SIG-M5 (cell line): ENCODE results near the gene RBBP7.
"Not testable (repeated sequence)": the region's sequence is repeated elsewhere in the genome, so short reads cannot be mapped to it uniquely, and the experiment has no call there.

Experiments
- DNase-seq: peaks from one replicate; lab custom pipeline; 2025; lab: John Stamatoyannopoulos, UW

RBBP7 gene

DNA sequence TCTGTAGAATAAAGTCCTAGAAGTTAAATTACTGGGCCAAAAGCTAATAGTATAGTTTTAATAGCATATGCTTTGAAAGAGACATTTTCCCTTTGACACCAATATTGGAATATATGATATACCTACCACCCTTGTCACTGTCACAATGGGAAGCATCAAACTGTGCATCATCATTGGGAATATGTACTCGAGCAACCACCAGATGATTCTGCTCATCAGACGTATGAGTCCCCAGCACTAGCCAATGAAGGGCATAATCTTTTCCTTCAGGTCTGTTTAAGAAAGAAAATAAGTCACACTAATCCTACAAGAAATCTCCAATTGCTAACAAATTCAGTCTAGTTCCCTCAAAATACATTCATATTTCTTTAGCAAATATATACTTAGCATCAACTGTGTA is 7.3 kb downstream of the RBBP7 start:
- DNase-seq, result no peak

DNA sequence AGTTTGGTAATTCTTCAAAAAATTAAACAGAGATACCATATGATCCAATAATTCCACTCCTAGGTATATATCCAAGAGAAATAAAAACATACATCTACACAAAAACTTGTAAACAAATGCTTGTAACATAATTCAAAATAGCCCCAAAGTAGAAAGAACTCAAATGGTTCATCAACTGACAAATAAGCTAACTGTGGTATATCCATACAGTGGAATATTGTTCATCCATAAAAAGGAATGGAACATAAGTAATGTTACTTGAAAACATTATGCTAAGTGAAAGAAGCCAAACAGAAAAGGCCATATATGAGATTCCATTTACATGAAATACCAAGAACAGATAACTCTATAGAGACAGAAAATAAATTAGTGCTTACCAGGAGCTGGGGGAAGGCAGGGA is 13.4 kb downstream of the RBBP7 start:
- no peak for DNase-seq

- not testable (repeated sequence) for DNase-seq
Observed at GRCh38 chrX:16856076-16856404, 14.1 kb downstream of the RBBP7 start.

DNA sequence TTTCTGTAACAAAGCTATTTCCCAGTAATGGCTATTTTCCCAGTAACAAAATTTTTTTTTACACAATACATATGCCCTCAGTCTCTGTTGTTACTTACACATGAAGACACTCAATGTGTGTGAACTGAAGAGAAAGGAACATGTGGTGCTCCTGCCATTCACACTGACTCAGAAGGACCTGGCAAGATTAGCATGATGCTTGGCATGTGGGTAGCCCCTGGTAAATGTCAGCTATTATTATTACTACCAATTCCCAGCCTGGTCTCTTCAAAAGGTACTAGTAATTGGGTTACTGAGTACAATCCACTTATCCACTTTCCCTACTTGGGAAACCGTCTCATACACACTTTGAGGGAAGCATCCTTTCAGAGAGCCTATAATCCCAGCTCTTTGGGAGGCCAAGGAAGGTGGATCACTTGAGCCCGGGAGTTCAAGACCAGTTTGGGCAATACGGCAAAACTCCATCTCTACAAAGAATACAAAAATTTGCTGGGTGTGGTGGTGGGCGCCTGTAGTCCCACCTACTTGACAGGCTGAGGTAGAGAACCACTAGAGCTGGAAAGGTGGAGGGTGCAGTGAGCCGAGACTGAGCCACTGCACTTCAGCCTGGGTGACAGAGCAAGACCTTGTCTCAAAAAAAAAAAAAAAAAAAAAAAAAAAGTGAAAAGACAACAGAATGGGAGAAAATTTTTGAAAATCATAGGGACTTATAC is 14.6 kb downstream of the RBBP7 start:
- no peak for DNase-seq

- DNase-seq, result no peak
Observed at GRCh38 chrX:16853537-16853936, 16.6 kb downstream of the RBBP7 start.

GRCh38 chrX:16852617-16853179 is 17.5 kb downstream of the RBBP7 start:
- DNase-seq, result no peak

GRCh38 chrX:16851827-16852226 is 18.3 kb downstream of the RBBP7 start:
- DNase-seq, result no peak

- no peak for DNase-seq
Observed at GRCh38 chrX:16851421-16851820, 18.7 kb downstream of the RBBP7 start.

DNA sequence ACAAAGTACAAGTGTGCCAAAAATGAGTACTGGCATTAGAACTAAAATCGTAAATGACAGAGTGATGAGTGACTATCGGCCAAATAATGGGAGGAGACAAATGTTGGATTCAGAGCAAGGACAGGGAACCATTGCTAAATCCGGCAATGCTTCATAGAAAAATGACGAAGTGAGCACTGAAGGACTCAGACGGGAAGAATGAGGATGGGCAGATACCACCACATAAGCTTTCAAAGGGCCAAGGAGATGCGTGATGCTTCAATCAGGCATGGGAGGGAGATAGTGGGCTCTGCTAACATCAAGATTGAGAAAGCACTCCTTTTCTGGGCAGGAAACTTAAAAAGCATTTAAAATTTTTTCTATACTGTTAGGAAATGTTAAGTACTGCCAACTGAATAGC is 21.6 kb downstream of the RBBP7 start:
- no peak for DNase-seq

DNA sequence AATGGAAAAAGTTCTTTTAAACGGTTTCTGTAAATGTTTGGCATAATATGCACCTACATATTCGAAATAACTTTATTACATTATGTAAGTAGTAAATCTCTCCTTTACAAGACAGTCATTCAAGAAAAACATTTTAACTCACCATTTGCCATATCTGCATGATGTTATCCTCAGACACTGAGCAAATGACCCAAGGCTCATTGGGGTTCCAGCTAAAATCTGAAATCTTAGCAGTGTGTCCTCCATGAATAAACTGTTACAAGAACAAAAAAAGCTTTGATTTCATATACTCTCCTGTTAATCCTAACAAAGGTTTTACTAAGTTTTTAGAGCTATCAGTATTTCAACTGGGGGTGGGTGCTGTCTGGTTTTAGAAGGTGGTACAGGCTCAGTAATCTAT is 24.5 kb downstream of the RBBP7 start:
- DNase-seq, result no peak

DNA sequence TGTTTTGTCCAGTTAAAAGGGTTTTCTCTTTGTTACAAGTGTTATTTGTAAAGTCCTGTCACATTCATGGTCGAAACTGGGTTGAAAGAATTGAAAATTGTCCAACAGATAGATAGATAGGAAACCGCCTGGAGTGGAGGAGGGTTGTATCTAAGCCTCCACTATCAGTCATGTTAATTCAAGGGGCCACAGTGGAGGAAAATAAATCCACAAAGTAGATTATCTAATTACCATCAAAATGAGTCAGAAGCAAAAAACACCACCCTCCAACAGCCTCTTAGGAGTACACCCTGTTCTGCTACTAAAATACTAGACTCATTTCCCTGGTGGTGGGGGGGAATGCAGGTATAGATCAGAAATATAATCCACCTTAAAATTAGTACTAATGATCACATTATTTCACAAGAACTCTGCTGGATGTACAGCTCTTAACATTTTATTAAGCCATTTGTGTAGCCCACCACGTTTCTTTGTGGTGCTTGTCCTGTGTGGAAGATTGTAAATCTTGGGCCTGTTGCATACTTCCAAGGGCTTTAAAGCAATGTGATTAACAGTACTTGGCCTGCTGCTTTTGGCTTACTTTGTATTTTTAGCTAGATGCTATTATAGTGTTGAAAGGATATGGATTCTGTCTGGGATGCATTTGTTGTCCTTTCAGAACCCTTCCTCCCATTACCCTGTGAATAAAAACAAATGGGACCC is 26.8 kb downstream of the RBBP7 start:
- no peak for DNase-seq

DNA sequence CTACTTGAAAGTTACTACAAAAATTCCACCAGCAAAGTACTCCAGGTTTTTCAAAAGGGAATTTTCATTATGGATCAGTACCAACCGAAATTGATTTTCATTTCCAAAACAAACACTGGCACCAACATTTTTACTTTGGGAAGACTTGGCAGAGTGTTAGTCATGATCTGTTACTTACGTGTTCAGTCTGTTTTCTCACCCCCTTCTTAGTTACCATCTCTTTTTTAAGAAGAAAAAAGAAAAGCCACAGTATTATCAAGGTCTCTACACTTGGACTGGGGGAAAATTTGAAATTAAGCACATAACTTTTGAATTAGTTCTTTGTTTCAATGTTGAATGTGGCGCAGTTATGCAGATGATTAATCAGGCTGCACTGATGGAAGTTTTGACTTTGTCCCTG is 27.5 kb downstream of the RBBP7 start:
- no peak for DNase-seq

GRCh38 chrX:16839852-16840460 is 30.2 kb downstream of the RBBP7 start:
- DNase-seq, result no peak

DNA sequence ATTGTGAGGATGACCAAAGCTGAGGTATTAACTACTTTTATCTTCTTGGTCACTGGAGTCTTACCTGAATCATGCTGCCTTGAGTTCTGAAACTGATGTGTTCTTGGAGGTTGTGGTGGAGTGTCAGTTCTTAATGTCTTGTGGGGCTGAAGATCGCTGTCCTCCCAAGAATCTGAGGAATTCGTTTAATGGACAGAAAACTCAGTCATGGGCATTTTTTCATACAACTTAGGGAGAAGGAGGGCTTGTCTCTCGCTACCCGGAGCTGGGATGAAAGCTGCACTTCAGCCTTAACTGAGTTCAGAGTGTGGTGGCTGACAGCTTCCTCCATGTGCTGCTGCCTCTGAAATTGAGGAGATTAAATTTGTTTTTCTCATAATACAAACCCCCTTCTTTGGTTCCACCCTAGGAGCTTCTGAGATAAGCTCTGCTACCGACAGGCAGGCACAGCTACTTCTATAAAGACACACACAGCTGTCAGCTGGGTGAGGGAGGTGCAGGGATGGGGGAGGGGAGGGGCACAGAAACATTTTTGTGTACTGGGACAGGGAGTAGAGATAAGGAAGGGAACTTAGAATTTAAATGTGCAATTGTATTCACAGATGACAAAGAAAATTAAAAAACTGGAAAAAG is 30.8 kb downstream of the RBBP7 start:
- DNase-seq, result no peak

- no peak for DNase-seq
Observed at GRCh38 chrX:16838202-16839066, 31.7 kb downstream of the RBBP7 start.

DNA sequence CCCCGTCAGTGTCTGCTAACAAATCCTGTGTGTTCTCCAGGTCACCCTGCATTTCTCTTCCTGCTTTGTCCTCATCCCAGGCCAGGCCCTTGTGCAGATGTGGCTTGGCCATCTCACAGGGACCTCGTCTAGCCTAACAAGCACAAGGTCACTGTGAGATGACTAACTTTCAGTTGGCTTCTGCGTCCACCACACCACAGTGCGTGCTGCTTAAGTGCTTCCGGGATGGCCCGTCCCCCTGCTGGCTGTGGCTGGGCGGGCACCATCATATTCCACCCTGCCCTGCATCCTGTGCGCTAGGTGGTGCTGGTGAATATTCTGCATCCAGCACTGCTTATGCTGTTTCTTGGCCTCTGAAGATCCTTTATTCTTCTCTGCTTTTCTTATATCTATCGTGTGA is 33.8 kb downstream of the RBBP7 start:
- DNase-seq, result no peak

GRCh38 chrX:16834806-16835205 is 35.4 kb downstream of the RBBP7 start:
- no peak for DNase-seq

DNA sequence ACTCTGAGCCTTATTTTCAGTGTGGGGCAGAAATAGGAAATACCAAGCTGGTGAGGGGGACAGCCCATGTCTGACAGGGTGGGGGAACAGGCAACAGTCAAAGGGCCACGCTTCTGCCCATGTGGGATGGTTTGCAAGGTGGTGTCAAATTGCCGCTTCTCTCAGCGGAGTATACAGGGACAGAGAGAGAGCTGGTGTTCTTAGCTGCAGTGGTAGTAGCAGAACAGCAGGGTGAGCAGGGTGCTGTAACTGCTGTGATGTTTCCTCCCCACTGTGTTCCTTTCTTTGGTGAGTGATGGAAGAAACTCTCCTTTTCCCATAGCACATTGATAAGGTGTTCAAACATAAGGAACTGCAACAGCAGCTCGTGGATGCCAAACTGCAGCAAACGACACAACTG is 37.9 kb downstream of the RBBP7 start:
- DNase-seq, result no peak

DNA sequence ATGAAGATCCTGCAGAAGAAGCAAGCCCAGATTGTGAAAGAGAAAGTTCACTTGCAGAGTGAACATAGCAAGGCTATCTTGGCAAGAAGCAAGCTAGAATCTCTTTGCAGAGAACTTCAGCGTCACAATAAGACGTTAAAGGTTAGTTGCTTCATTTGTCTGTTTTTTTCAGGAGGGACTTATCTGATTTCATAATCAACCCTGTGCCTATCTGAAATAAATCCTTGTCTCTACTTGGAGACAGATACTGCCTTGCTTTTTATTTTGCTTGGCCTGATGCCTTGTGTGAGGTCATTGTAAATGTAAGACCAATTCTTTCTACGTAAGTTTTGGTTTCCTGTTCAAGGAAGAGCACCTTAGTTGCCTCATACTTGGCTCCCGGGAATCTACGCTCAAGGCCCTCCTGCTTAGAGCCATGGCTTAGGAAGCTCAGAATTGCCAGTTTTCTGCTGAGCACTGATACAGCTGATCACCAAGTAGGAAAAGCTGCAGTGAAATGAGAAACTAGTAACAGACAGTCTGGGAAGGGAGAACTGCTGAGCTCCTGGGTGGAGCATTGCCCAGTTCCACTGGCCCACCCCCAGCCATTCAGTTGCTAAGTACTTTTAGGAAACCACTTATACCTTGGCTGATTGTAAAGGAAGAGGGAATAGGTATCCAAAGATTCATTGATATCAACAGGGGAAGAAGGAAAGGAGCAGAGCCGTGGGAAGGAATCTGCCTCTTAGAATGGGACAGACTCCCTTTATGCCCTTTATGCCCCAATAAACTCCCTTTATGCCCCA is 41.8 kb downstream of the RBBP7 start:
- DNase-seq, result no peak

GRCh38 chrX:16827225-16827624 is 42.9 kb downstream of the RBBP7 start:
- DNase-seq, result no peak

GRCh38 chrX:16826207-16826606 is 44.0 kb downstream of the RBBP7 start:
- DNase-seq, result no peak
